Activated naive CD8-positive, alpha-beta T cell treated with anti-CD3 and anti-CD28 coated beads for 36 hours (primary cell): Measurements from ENCODE around the gene SPAG16. TPM values are rescaled to one million over a fixed set of nuclear protein-coding genes. Genes with fewer than 3 reads are reported as not detected.
"Not testable (repeated sequence)": the region's sequence is repeated elsewhere in the genome, so short reads cannot be mapped to it uniquely, and the experiment has no call there.

ENCODE experiments used
- DNase-seq: peaks from one replicate; pipeline ENCODE4 v3.0.0; 2021
- H3K27ac Mint-ChIP-seq: one replicate; pipeline ENCODE4 v1.8.0; 2022; ENCODE audit warnings: mild to moderate bottlenecking, moderate library complexity, mixed read lengths
- H3K27me3 Mint-ChIP-seq: one replicate; pipeline ENCODE4 v1.8.0; 2022; ENCODE audit warnings: mild to moderate bottlenecking, mixed read lengths
- H3K36me3 Mint-ChIP-seq: one replicate; pipeline ENCODE4 v1.8.0; 2021; ENCODE audit warnings: mild to moderate bottlenecking, mixed read lengths
- H3K4me1 Mint-ChIP-seq: one replicate; pipeline ENCODE4 v1.8.0; 2021; ENCODE audit warnings: mixed read lengths
- H3K4me3 Mint-ChIP-seq: one replicate; pipeline ENCODE4 v1.8.0; 2022; ENCODE audit warnings: mild to moderate bottlenecking, moderate library complexity, mixed read lengths
- H3K9me3 Mint-ChIP-seq: one replicate; pipeline ENCODE4 v1.8.0; 2022; ENCODE audit warnings: mixed read lengths
- total RNA-seq, 2 experiments: library from RNA; stranded (reverse); gene quantifications; one replicate each; pipeline ENCODE4 v1.2.3, GENCODE V29; 2021

SPAG16 gene
- total RNA-seq, 2 experiments from 2014 or later: 9.9 to 11.6 TPM

DNA sequence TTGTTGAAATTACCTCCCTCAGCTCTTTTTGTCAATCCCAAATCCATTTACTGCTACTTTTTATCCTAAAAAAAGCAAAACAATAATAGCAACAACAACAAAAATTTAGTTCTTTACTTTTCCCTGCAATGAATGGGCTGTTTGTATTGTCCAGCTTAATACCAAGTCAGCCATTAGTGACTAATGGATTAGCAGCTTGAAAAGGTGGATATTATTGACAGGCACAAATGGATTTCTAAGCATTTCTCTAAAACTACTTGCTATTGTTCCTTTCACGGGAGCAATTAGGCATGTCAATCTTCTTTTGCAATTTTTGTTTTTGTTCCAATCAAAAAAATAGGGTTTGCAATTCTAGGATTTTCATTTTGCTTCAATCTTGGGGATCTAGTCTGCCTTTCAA lies 32.1 kb upstream of the SPAG16 start:
- Mint-ChIP-seq H3K4me1 (peaks cover 3% of the 10 kb centered on the region), H3K4me3 (no peak overlapping the region), H3K27me3 (peaks cover 7% of the 10 kb centered on the region), H3K36me3 (no peaks in the 10 kb centered on the region), H3K27ac (no peak overlapping the region), H3K9me3 (no peaks in the 10 kb centered on the region)
- no peak for DNase-seq

DNA sequence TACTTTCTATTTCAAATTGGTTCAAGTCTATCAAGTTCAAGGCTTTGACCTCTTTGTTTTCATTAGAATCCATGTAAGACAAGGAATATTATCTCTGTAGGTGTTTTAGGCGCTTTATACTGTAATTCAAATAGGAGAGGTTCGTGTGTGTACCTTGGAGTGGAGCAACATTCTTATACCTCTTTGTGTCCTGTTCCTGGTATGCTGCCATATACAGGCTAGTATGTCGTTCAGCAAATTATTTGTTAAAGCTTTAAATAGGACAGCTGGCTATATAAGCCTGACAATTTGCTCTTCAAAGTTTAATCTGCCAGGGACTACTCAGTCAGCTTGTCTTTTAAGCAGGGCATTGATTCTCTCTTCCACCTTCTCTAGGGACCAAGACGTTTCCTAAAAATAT lies 31.1 kb upstream of the SPAG16 start:
- peaks cover 3% of the 10 kb centered on the region for H3K4me1 Mint-ChIP-seq
- H3K36me3 Mint-ChIP-seq: no peaks in the 10 kb centered on the region
- no peak for DNase-seq
- no peak overlapping the region for H3K27ac Mint-ChIP-seq
- H3K4me3 Mint-ChIP-seq: no peak overlapping the region
- H3K9me3 Mint-ChIP-seq: no peaks in the 10 kb centered on the region
- H3K27me3 Mint-ChIP-seq: peaks cover 7% of the 10 kb centered on the region

- H3K4me3 Mint-ChIP-seq: no peak overlapping the region
- H3K27me3 Mint-ChIP-seq: peaks cover 4% of the 10 kb centered on the region
- H3K4me1 Mint-ChIP-seq: no peaks in the 10 kb centered on the region
- no peaks in the 10 kb centered on the region for H3K36me3 Mint-ChIP-seq
- no peaks in the 10 kb centered on the region for H3K9me3 Mint-ChIP-seq
- DNase-seq: no peak
- H3K27ac Mint-ChIP-seq: no peak overlapping the region
Observed at GRCh38 chr2:213259266-213259665, 25.0 kb upstream of the SPAG16 start.

- H3K4me3 Mint-ChIP-seq: no peak overlapping the region
- no peak overlapping the region for H3K27ac Mint-ChIP-seq
- H3K9me3 Mint-ChIP-seq: no peaks in the 10 kb centered on the region
- H3K27me3 Mint-ChIP-seq: no peaks in the 10 kb centered on the region
- no peak for DNase-seq
- H3K36me3 Mint-ChIP-seq: no peaks in the 10 kb centered on the region
- H3K4me1 Mint-ChIP-seq: no peaks in the 10 kb centered on the region
Observed at GRCh38 chr2:213261237-213261636, 23.0 kb upstream of the SPAG16 start.

- Mint-ChIP-seq H3K4me1 (no peaks in the 10 kb centered on the region), H3K36me3 (no peaks in the 10 kb centered on the region), H3K27ac (no peak overlapping the region), H3K4me3 (no peak overlapping the region), H3K9me3 (no peaks in the 10 kb centered on the region), H3K27me3 (no peaks in the 10 kb centered on the region)
- DNase-seq: no peak
Observed at GRCh38 chr2:213261715-213262114, 22.5 kb upstream of the SPAG16 start.

GRCh38 chr2:213265679-213266078 lies 18.6 kb upstream of the SPAG16 start:
- Mint-ChIP-seq H3K9me3 (no peaks in the 10 kb centered on the region), H3K27ac (no peak overlapping the region), H3K4me3 (no peak overlapping the region), H3K27me3 (no peaks in the 10 kb centered on the region), H3K4me1 (no peaks in the 10 kb centered on the region), H3K36me3 (no peaks in the 10 kb centered on the region)
- DNase-seq: no peak

- Mint-ChIP-seq H3K27me3 (no peaks in the 10 kb centered on the region), H3K36me3 (no peaks in the 10 kb centered on the region), H3K9me3 (no peaks in the 10 kb centered on the region), H3K4me3 (no peak overlapping the region), H3K4me1 (no peaks in the 10 kb centered on the region), H3K27ac (no peak overlapping the region)
- no peak for DNase-seq
Observed at GRCh38 chr2:213266421-213266820, 17.8 kb upstream of the SPAG16 start.

- H3K4me1 Mint-ChIP-seq: no peaks in the 10 kb centered on the region
- no peaks in the 10 kb centered on the region for H3K27me3 Mint-ChIP-seq
- no peak for DNase-seq
- H3K4me3 Mint-ChIP-seq: no peak overlapping the region
- peaks cover 1% of the 10 kb centered on the region for H3K36me3 Mint-ChIP-seq
- no peak overlapping the region for H3K27ac Mint-ChIP-seq
- H3K9me3 Mint-ChIP-seq: peaks cover under 1% of the 10 kb centered on the region
Observed at GRCh38 chr2:213271947-213272346, 12.3 kb upstream of the SPAG16 start.

DNA sequence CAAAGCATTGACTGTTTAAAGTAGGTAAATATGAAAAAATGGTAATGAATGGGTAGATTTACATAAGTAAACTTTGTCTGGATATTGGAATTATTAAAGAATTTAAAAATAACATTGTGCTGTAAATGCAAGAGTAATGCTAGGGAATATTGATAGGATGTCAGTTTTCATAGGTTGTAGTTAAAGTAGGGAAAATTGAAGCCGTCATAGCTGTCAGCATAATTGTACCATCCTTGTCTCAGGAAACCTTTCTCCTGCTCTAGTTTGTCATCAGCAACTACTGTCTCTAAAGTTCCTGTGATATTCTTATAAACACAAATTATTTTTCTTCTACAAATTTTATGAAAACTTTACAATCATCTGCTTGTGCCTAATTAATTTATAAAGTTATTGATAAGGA lies 10.1 kb upstream of the SPAG16 start:
- DNase-seq: no peak
- no peak overlapping the region for H3K27ac Mint-ChIP-seq
- H3K4me1 Mint-ChIP-seq: no peaks in the 10 kb centered on the region
- no peaks in the 10 kb centered on the region for H3K27me3 Mint-ChIP-seq
- H3K4me3 Mint-ChIP-seq: no peak overlapping the region
- H3K36me3 Mint-ChIP-seq: peaks cover 8% of the 10 kb centered on the region
- H3K9me3 Mint-ChIP-seq: peaks cover 4% of the 10 kb centered on the region

GRCh38 chr2:213275265-213275664 lies 9.0 kb upstream of the SPAG16 start:
- no peak for DNase-seq
- Mint-ChIP-seq H3K4me1 (no peaks in the 10 kb centered on the region), H3K36me3 (peaks cover 8% of the 10 kb centered on the region), H3K27ac (no peak overlapping the region), H3K4me3 (no peak overlapping the region), H3K9me3 (peaks cover 4% of the 10 kb centered on the region), H3K27me3 (no peaks in the 10 kb centered on the region)

DNA sequence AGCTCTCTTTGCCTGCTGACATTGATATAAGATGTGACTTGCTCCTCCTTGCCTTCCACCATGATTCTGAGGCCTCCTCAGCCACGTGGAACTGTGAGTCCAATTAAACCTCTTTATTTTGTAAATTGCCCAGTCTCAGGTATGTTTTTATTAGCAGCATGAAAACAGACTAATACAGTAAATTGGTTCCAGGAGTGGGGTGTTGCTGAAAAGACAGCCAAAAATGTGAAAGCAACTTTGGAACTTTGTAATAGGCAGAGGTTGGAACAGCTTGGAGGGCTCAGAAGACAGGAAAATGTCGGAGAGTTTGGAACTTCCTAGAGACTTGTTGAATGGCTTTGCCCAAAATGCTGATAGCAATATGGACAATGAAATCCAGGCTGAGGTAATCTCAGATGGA lies 7.1 kb upstream of the SPAG16 start:
- H3K27me3 Mint-ChIP-seq, H3K4me3 Mint-ChIP-seq, H3K4me1 Mint-ChIP-seq, H3K36me3 Mint-ChIP-seq, H3K27ac Mint-ChIP-seq, DNase-seq, H3K9me3 Mint-ChIP-seq: not testable (repeated sequence)

- Mint-ChIP-seq H3K36me3 (peaks cover 8% of the 10 kb centered on the region), H3K4me3 (no peak overlapping the region), H3K27ac (no peak overlapping the region), H3K27me3 (no peaks in the 10 kb centered on the region), H3K4me1 (peaks cover 8% of the 10 kb centered on the region), H3K9me3 (peaks cover 4% of the 10 kb centered on the region)
- no peak for DNase-seq
Observed at GRCh38 chr2:213279116-213279620, 5.1 kb upstream of the SPAG16 start.

GRCh38 chr2:213279971-213280370 lies 4.3 kb upstream of the SPAG16 start:
- no peak overlapping the region for H3K27ac Mint-ChIP-seq
- H3K27me3 Mint-ChIP-seq: no peaks in the 10 kb centered on the region
- peaks cover 8% of the 10 kb centered on the region for H3K36me3 Mint-ChIP-seq
- H3K9me3 Mint-ChIP-seq: peaks cover 4% of the 10 kb centered on the region
- H3K4me1 Mint-ChIP-seq: peaks cover 8% of the 10 kb centered on the region
- no peak overlapping the region for H3K4me3 Mint-ChIP-seq
- DNase-seq: no peak

GRCh38 chr2:213281156-213281555 lies 3.1 kb upstream of the SPAG16 start:
- H3K9me3 Mint-ChIP-seq: peaks cover 4% of the 10 kb centered on the region
- no peak for DNase-seq
- peaks cover 8% of the 10 kb centered on the region for H3K36me3 Mint-ChIP-seq
- no peaks in the 10 kb centered on the region for H3K27me3 Mint-ChIP-seq
- no peak overlapping the region for H3K27ac Mint-ChIP-seq
- H3K4me3 Mint-ChIP-seq: no peak overlapping the region
- H3K4me1 Mint-ChIP-seq: peaks cover 18% of the 10 kb centered on the region

DNA sequence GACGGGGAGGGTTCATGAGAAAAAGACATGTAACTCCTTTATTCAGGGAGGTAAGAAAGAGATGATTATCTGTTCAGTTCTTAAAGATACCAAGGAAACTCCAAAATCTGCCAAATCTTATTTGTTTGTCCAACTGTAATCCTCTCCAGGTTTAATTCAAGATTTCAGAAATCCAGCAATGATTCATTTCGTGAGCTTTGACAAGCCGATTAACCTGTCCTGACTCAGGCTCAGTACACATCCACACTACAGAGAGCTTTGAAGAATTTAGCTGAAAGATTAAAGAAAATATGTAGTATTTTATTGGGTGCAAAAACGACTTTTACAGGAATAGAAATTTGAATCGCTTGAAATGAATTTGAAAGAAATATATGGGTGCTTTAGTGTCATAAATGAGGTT lies 1.1 kb downstream of the SPAG16 start:
- H3K4me1 Mint-ChIP-seq: peaks cover 25% of the 10 kb centered on the region
- DNase-seq: no peak
- H3K9me3 Mint-ChIP-seq: no peaks in the 10 kb centered on the region
- H3K4me3 Mint-ChIP-seq: peak overlapping the region; percentile 93
- no peaks in the 10 kb centered on the region for H3K36me3 Mint-ChIP-seq
- H3K27me3 Mint-ChIP-seq: no peaks in the 10 kb centered on the region
- H3K27ac Mint-ChIP-seq: no peak overlapping the region

- Mint-ChIP-seq H3K27ac (no peak overlapping the region), H3K4me3 (no peak overlapping the region), H3K4me1 (peaks cover 25% of the 10 kb centered on the region), H3K9me3 (no peaks in the 10 kb centered on the region), H3K27me3 (no peaks in the 10 kb centered on the region), H3K36me3 (no peaks in the 10 kb centered on the region)
- DNase-seq: no peak
Observed at GRCh38 chr2:213286161-213286560, 1.9 kb downstream of the SPAG16 start.
